Keratinocyte (primary cell): ENCODE measurements around the gene CDCA5. TPM values are rescaled to one million over a fixed set of nuclear protein-coding genes. Genes with fewer than 3 reads are reported as not detected.

Experiments used
- DNase-seq: peaks from one replicate; pipeline ENCODE4 v3.0.0-alpha.2; 2011; ENCODE audit warnings: low read depth, missing footprints, low spot score
- FAIRE-seq: peaks from 2 replicates; lab custom pipeline; 2011; peaks lifted over from hg19 to GRCh38; lab: Jason Lieb, UNC
- H2AFZ ChIP-seq: 2 replicates; pipeline ENCODE4 v1.6.0; 2012; ENCODE audit warnings: low read length, control low read depth, inconsistent platforms; ENCODE audit not compliant: control insufficient read depth
- H3K27ac ChIP-seq: 2 replicates; pipeline ENCODE4 v1.5.1; 2011; ENCODE audit warnings: low read length; ENCODE audit not compliant: control insufficient read depth, insufficient read depth
- H3K27me3 ChIP-seq: 3 replicates; pipeline ENCODE4 v1.6.0; 2011; ENCODE audit warnings: low read length; ENCODE audit not compliant: control insufficient read depth, insufficient read depth; ENCODE audit errors: extremely low read depth
- H3K36me3 ChIP-seq, 2 experiments: 2 replicates in 1 of 2; 3 replicates in 1 of 2; pipeline ENCODE4 v1.5.1; 2011; ENCODE audit warnings: low read length in 2 of 2, mild to moderate bottlenecking in 1 of 2; ENCODE audit not compliant: control insufficient read depth in 2 of 2, insufficient read depth in 2 of 2; ENCODE audit errors: extremely low read depth in 1 of 2
- H3K4me1 ChIP-seq: 3 replicates; pipeline ENCODE4 v1.5.1; 2011; ENCODE audit warnings: low read length; ENCODE audit not compliant: control insufficient read depth, insufficient read depth; ENCODE audit errors: extremely low read depth
- H3K4me2 ChIP-seq: 3 replicates; pipeline ENCODE4 v1.6.0; 2011; ENCODE audit warnings: low read depth, low read length; ENCODE audit not compliant: control insufficient read depth, insufficient read depth; ENCODE audit errors: extremely low read depth
- H3K4me3 ChIP-seq, 3 experiments: fragments of 200-600 bp in 1 of 3; sonication (generic) in 1 of 3; 2 replicates in 2 of 3; 3 replicates in 1 of 3; pipeline ENCODE4 v1.5.1; 2011 to 2016; ENCODE audit warnings: low read length in 3 of 3, mild to moderate bottlenecking in 3 of 3, control low read depth in 2 of 3, inconsistent platforms in 1 of 3, low read depth in 1 of 3, mixed read lengths in 1 of 3, mixed run types in 1 of 3, moderate library complexity in 1 of 3; ENCODE audit not compliant: control insufficient read depth in 2 of 3, insufficient read depth in 2 of 3; ENCODE audit errors: extremely low read depth in 1 of 3
- H3K79me2 ChIP-seq: 2 replicates; pipeline ENCODE4 v1.6.0; 2012; ENCODE audit warnings: low read length; ENCODE audit not compliant: control insufficient read depth, insufficient read depth
- H3K9ac ChIP-seq: 3 replicates; pipeline ENCODE4 v1.6.0; 2011; ENCODE audit warnings: low read length; ENCODE audit not compliant: control insufficient read depth, insufficient read depth; ENCODE audit errors: extremely low read depth
- H3K9me1 ChIP-seq: 3 replicates; pipeline ENCODE4 v1.6.0; 2011; ENCODE audit warnings: low read length; ENCODE audit not compliant: control insufficient read depth, insufficient read depth; ENCODE audit errors: extremely low read depth
- H3K9me3 ChIP-seq: 2 replicates; pipeline ENCODE4 v1.5.1; 2012; ENCODE audit warnings: low read depth, low read length; ENCODE audit not compliant: control insufficient read depth
- H4K20me1 ChIP-seq: 3 replicates; pipeline ENCODE4 v1.6.0; 2011; ENCODE audit warnings: low read length; ENCODE audit not compliant: control insufficient read depth, insufficient read depth; ENCODE audit errors: extremely low read depth
- CTCF ChIP-seq, 3 experiments: IDR thresholded peaks in 1 of 3; conservative IDR thresholded peaks in 1 of 3; optimal IDR thresholded peaks in 1 of 3; 2 replicates in 2 of 3; 3 replicates in 1 of 3; pipeline versions ENCODE3 to v1.5.1; 2011; ENCODE audit warnings: low read length in 3 of 3, mild to moderate bottlenecking in 3 of 3, moderate library complexity in 2 of 3, control low read depth in 1 of 3, inconsistent platforms in 1 of 3; ENCODE audit not compliant: insufficient read depth in 2 of 3; ENCODE audit errors: extremely low read depth in 1 of 3
- EZH2 ChIP-seq: IDR thresholded peaks from one replicate; pipeline ENCODE4 v1.6.1; 2012; ENCODE audit warnings: inconsistent platforms, mild to moderate bottlenecking, low read length, moderate library complexity
- dilution Hi-C: fragments of 300-500 bp; cut with MboI; formaldehyde crosslinking; loops from one replicate; pipeline ENCODE4 v1.7.0; 2020; ENCODE audit warnings: low sequenced_read_pairs; ENCODE audit not compliant: extremely low pct_ligation_motif_present
- polyA plus RNA-seq, 5 experiments: library from polyadenylated mRNA; depleted of rRNA in 3 of 5; stranded (reverse) in 3 of 5; stranded (forward) in 1 of 5; unstranded in 1 of 5; fragments of >200 nt; gene quantifications; 1 replicate in 1 of 5; 2 replicates in 3 of 5; 3 replicates in 1 of 5; pipeline versions ENCODE4 v1.2.1 to v1.2.3, GENCODE V29; 2011 to 2012; ENCODE audit warnings: missing spikeins in 2 of 5, low read depth in 1 of 5, low replicate concordance in 1 of 5

The CDCA5 gene
- polyA plus RNA-seq, 1 donor (not counting 4 experiments of a cell fraction or from before 2014, with no cell fraction given), result 8.0 TPM

GRCh38 chr11:65064847-65065240, 19.0 kb downstream of the CDCA5 start:
- DNase-seq, result no peak
- Histone ChIP-seq H3K4me3 (no peak overlapping the region), H3K36me3 (no peaks in the 10 kb centered on the region), H3K27me3 (no peaks in the 10 kb centered on the region), H3K4me2 (no peak overlapping the region), H3K9me1 (no peaks in the 10 kb centered on the region), H4K20me1 (no peaks in the 10 kb centered on the region), H3K27ac (no peak overlapping the region), H2AFZ (no peak overlapping the region), H3K79me2 (no peaks in the 10 kb centered on the region), H3K4me1 (no peaks in the 10 kb centered on the region), H3K9me3 (no peaks in the 10 kb centered on the region), H3K9ac (no peak overlapping the region)
- TF ChIP-seq EZH2 (no peak), CTCF (optimal IDR thresholded peaks at IDR 0.05 in 1 of 3, IDR thresholded peaks at IDR 0.05 in 1 of 3, conservative IDR thresholded peaks at IDR 0.05 in 1 of 3; ENCODE audit: extremely low read depth in 1 of 3, insufficient read depth in 2 of 3, low read length in 3 of 3) (no peak)
- dilution Hi-C loops, result no loop called here
- FAIRE-seq, result no peak

GRCh38 chr11:65063532-65063931, 20.3 kb downstream of the CDCA5 start:
- no peaks in the 10 kb centered on the region for H3K27me3 ChIP-seq
- no peaks in the 10 kb centered on the region for H3K4me1 ChIP-seq
- no peaks in the 10 kb centered on the region for H3K36me3 ChIP-seq
- H3K4me3 ChIP-seq, result no peak overlapping the region
- no peak overlapping the region for H3K27ac ChIP-seq
- FAIRE-seq, result no peak
- no peak for DNase-seq
- no peak overlapping the region for H2AFZ ChIP-seq
- no peaks in the 10 kb centered on the region for H3K79me2 ChIP-seq
- no peak overlapping the region for H3K9ac ChIP-seq
- dilution Hi-C loops, result no loop called here
- no peaks in the 10 kb centered on the region for H3K9me3 ChIP-seq
- no peak overlapping the region for H3K4me2 ChIP-seq
- TF ChIP-seq CTCF (optimal IDR thresholded peaks at IDR 0.05 in 1 of 3, IDR thresholded peaks at IDR 0.05 in 1 of 3, conservative IDR thresholded peaks at IDR 0.05 in 1 of 3; ENCODE audit: extremely low read depth in 1 of 3, insufficient read depth in 2 of 3, low read length in 3 of 3), result no peak
- no peak for TF ChIP-seq EZH2
- H3K9me1 ChIP-seq, result no peaks in the 10 kb centered on the region
- H4K20me1 ChIP-seq, result no peaks in the 10 kb centered on the region
